ENCODE results near the gene ATP8A2.

The ATP8A2 gene

DNA sequence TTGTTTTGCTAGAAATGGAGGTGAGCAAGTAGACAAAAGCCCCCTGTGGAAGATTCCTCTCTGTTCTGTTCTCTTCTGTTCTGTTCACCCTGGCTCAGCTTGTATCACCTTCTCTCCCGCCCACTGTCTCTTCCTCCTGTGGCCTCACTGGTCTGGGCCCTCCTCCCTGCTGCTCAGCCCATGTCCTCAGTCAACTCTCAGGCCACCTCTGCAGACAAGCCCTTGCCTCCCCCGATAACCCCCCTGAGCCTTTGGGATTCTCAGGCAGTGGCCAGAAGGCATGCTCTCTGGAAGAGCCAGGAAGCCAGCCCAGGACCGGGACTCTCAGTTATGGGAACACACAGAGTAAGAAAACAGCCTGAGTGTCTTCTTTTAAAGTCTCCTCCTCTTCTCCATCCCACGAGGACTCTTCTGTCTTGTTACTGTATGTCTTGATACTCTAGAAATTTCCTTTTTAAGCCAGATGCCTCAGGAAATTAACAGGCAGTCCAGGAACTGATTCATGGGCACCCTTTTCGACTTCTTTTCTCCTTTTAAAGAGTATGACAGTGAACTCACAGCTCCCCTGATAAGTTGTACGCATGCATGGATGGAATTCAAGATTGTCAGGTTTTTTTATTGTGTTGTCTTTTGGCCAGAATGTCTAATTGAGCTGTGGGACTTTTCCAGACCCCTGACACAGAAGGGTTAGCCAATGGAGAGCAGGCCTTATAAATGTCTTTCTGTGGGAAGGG is 646.3 kb downstream of the ATP8A2 start:
- no peaks in the 10 kb centered on the region for H3K9me3 ChIP-seq
- no peak overlapping the region for H3K4me3 ChIP-seq
- H3K36me3 ChIP-seq = no peaks in the 10 kb centered on the region
- peaks cover 0 to 12% (median 4%) of the 10 kb centered on the region in 4 donors for H3K4me1 ChIP-seq
- H3K27ac ChIP-seq = no peak overlapping the region
- intact Hi-C loops (cut with DNase I; ENCODE audit: low total_unique reads) = no loop called here
- TF ChIP-seq, protein P1, sequence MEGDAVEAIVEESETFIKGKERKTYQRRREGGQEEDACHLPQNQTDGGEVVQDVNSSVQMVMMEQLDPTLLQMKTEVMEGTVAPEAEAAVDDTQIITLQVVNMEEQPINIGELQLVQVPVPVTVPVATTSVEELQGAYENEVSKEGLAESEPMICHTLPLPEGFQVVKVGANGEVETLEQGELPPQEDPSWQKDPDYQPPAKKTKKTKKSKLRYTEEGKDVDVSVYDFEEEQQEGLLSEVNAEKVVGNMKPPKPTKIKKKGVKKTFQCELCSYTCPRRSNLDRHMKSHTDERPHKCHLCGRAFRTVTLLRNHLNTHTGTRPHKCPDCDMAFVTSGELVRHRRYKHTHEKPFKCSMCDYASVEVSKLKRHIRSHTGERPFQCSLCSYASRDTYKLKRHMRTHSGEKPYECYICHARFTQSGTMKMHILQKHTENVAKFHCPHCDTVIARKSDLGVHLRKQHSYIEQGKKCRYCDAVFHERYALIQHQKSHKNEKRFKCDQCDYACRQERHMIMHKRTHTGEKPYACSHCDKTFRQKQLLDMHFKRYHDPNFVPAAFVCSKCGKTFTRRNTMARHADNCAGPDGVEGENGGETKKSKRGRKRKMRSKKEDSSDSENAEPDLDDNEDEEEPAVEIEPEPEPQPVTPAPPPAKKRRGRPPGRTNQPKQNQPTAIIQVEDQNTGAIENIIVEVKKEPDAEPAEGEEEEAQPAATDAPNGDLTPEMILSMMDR (IDR thresholded peaks at IDR 0.05) = no peak
- no peak for DNase-seq
- H3K27me3 ChIP-seq = peaks cover 0 to 5% of the 10 kb centered on the region in 2 donors

DNA sequence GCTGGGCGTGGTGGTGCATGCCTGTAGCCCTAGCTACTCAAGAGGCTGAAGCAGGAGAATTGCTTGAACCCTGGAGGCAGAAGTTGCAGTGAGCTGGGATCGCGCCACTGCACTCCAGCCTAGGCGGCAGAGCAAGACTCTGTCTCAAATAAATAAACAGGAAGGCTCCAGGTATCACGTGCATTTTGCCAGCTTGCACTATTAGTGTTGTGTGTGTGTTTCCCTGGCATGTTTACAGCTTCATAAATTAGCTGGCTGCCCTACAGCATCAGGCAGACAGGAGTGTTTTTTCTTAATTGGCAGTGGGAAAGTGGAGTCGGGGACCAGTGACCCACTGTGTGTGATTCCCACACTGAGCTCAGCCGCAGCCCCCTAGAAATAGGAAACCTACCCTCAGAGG is 647.5 kb downstream of the ATP8A2 start:
- no peak for DNase-seq
- H3K4me3 ChIP-seq = no peak overlapping the region
- no peak overlapping the region for H3K27ac ChIP-seq
- H3K36me3 ChIP-seq = no peaks in the 10 kb centered on the region
- no peaks in the 10 kb centered on the region for H3K9me3 ChIP-seq
- intact Hi-C loops (cut with DNase I; ENCODE audit: low total_unique reads) = no loop called here
- peaks cover 0 to 3% of the 10 kb centered on the region in 2 donors for H3K27me3 ChIP-seq
- TF ChIP-seq, protein P1 (IDR thresholded peaks at IDR 0.05) = no peak
- H3K4me1 ChIP-seq = peaks cover 0 to 15% (median 4%) of the 10 kb centered on the region in 4 donors

DNA sequence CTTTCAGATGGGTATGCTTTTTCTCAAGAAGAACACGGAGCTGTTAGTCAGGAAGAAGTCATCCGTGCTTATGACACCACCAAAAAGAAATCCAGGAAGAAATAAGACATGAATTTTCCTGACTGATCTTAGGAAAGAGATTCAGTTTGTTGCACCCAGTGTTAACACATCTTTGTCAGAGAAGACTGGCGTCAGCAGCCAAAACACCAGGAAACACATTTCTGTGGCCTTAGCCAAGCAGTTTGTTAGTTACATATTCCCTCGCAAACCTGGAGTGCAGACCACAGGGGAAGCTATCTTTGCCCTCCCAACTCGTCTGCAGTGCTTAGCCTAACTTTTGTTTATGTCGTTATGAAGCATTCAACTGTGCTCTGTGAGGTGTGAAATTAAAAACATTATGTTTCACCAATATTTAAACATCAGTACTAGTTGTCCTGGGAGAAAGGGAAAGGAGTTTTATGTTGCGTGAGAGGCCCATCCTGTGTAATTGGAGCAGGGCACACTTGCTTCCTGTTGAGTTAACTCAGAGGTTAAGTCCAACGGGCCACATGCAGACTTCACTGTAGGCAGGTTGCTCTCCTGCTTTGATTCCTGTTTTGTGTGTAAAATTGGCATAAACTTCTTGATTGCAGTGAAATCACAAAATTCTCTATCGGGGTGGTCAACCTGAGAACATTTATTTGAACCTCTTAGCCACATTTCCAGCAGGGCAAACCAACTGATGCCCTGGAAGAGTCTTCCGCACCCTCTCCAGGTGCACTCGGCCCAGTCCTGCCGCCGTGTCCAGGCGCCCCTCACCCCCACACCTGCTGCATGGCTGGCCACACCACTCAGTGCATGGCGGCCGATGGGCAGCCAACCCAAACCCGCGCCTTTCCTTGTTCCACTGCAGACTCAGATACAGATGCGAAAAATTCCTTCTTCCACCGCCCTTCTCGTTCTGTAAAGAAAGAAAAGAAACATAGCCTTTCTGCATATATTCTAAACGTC is 648.4 kb downstream of the ATP8A2 start:
- H3K27me3 ChIP-seq = peaks cover 0 to 3% of the 10 kb centered on the region in 2 donors
- H3K36me3 ChIP-seq = no peaks in the 10 kb centered on the region
- intact Hi-C loops (cut with DNase I; ENCODE audit: low total_unique reads) = no loop called here
- H3K27ac ChIP-seq = no peak overlapping the region
- H3K9me3 ChIP-seq = no peaks in the 10 kb centered on the region
- no peak for DNase-seq
- TF ChIP-seq, protein P1 (IDR thresholded peaks at IDR 0.05) = no peak
- H3K4me3 ChIP-seq = no peak overlapping the region
- H3K4me1 ChIP-seq = peaks cover 0 to 21% (median 4%) of the 10 kb centered on the region in 4 donors

DNA sequence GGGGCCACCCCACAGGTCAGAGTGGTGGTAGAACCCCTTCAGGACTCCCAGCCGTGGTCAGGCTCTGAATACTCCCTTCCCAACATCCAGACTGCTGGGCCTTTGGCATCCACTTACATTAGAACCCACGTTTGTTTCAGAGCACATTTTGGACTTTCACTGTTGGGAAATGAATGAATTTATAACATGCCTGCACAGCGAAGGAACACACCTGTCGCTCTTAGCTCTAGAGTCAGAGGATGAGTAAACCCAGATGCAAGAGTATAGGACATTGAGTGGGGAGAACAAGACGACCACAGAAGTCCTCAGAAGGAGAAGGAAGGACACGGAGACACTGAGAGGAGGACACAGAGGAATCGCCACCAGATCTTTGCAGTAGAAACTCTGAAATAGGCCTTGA is 649.1 kb downstream of the ATP8A2 start:
- TF ChIP-seq, protein P1 (IDR thresholded peaks at IDR 0.05) = no peak
- Histone ChIP-seq H3K36me3 (no peaks in the 10 kb centered on the region), H3K9me3 (no peaks in the 10 kb centered on the region), H3K4me1 (peaks cover 0 to 27% (median 4%) of the 10 kb centered on the region in 4 donors), H3K4me3 (no peak overlapping the region), H3K27me3 (peaks cover 0 to 3% of the 10 kb centered on the region in 2 donors), H3K27ac (no peak overlapping the region)
- no peak for DNase-seq
- intact Hi-C loops (cut with DNase I; ENCODE audit: low total_unique reads) = no loop called here

DNA sequence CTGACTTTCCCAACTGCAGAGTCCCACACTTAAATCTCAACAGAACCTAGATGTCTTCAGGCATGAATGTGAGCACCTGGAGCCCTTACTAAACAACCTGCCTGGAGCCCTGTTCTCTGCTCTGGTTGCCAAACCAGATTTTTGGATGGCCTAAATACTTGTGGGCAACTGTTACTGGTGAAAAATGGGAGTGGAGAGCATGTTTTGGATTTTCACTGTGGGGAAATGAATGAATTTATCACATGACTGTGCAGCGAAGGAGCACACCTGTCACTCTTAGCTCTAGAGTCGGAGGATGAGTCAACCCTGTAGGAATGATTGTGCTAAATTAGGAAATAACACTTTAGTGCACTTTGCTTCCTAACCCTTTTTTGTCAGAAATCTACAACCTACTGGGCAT is 649.7 kb downstream of the ATP8A2 start:
- peaks cover 0 to 3% of the 10 kb centered on the region in 2 donors for H3K27me3 ChIP-seq
- intact Hi-C loops (cut with DNase I; ENCODE audit: low total_unique reads) = no loop called here
- H3K9me3 ChIP-seq = no peaks in the 10 kb centered on the region
- H3K36me3 ChIP-seq = no peaks in the 10 kb centered on the region
- H3K4me1 ChIP-seq = peaks cover 0 to 27% (median 4%) of the 10 kb centered on the region in 4 donors
- H3K4me3 ChIP-seq = no peak overlapping the region
- DNase-seq = no peak
- TF ChIP-seq, protein P1 (IDR thresholded peaks at IDR 0.05) = no peak
- no peak overlapping the region for H3K27ac ChIP-seq

Measured in tibial artery (tissue), 4 donors.